GM19240 (cell line): ENCODE measurements around the gene UBN1.
"Not testable (repeated sequence)": the region's sequence is repeated elsewhere in the genome, so short reads cannot be mapped to it uniquely, and the experiment has no call there.

ENCODE experiments used
- DNase-seq: peaks from one replicate; pipeline ENCODE4 v3.0.0; 2011; ENCODE audit warnings: low spot score; ENCODE audit not compliant: insufficient read length

The UBN1 gene

GRCh38 chr16:4928227-4928626 is 80.9 kb downstream of the UBN1 start:
- no peak for DNase-seq

GRCh38 chr16:4929619-4930018 is 82.3 kb downstream of the UBN1 start:
- not testable (repeated sequence) for DNase-seq

GRCh38 chr16:4931381-4931780 is 84.1 kb downstream of the UBN1 start:
- DNase-seq: no peak
